Measurements from ENCODE around the gene WDR41.

The WDR41 gene

GRCh38 chr5:77513321-77513720 is 21.2 kb upstream of the WDR41 start:
- TF ChIP-seq TAF1 (IDR thresholded peaks at IDR 0.05; ENCODE audit: borderline replicate concordance, insufficient read depth, low read length), result no peak
- no peak for TF ChIP-seq REST (IDR thresholded peaks at IDR 0.05; ENCODE audit: insufficient read depth in 1 of 2, low read depth in 2 of 2, low read length in 2 of 2)
- no peak for TF ChIP-seq FOXP2 (optimal IDR thresholded peaks at IDR 0.05; ENCODE audit: borderline replicate concordance, extremely low read depth, extremely low read length, insufficient read depth)
- no peak for TF ChIP-seq POLR2AphosphoS5 (IDR thresholded peaks at IDR 0.05; ENCODE audit: low read depth, low read length)
- no peak for TF ChIP-seq SIN3A (IDR thresholded peaks at IDR 0.05; ENCODE audit: borderline replicate concordance, insufficient read depth, low read length)

GRCh38 chr5:77499973-77500372 is 7.9 kb upstream of the WDR41 start:
- TF ChIP-seq FOXP2 (optimal IDR thresholded peaks at IDR 0.05; ENCODE audit: borderline replicate concordance, extremely low read depth, extremely low read length, insufficient read depth), result no peak
- no peak for TF ChIP-seq SIN3A (IDR thresholded peaks at IDR 0.05; ENCODE audit: borderline replicate concordance, insufficient read depth, low read length)
- TF ChIP-seq TAF1 (IDR thresholded peaks at IDR 0.05; ENCODE audit: borderline replicate concordance, insufficient read depth, low read length), result no peak
- no peak for TF ChIP-seq REST (IDR thresholded peaks at IDR 0.05; ENCODE audit: insufficient read depth in 1 of 2, low read depth in 2 of 2, low read length in 2 of 2)
- no peak for TF ChIP-seq POLR2AphosphoS5 (IDR thresholded peaks at IDR 0.05; ENCODE audit: low read depth, low read length)

GRCh38 chr5:77499441-77499840 is 7.3 kb upstream of the WDR41 start:
- TF ChIP-seq POLR2AphosphoS5 (IDR thresholded peaks at IDR 0.05; ENCODE audit: low read depth, low read length) (no peak), SIN3A (IDR thresholded peaks at IDR 0.05; ENCODE audit: borderline replicate concordance, insufficient read depth, low read length) (no peak), FOXP2 (optimal IDR thresholded peaks at IDR 0.05; ENCODE audit: borderline replicate concordance, extremely low read depth, extremely low read length, insufficient read depth) (no peak), TAF1 (IDR thresholded peaks at IDR 0.05; ENCODE audit: borderline replicate concordance, insufficient read depth, low read length) (no peak), REST (IDR thresholded peaks at IDR 0.05; ENCODE audit: insufficient read depth in 1 of 2, low read depth in 2 of 2, low read length in 2 of 2) (no peak)

- TF ChIP-seq FOXP2 (optimal IDR thresholded peaks at IDR 0.05; ENCODE audit: borderline replicate concordance, extremely low read depth, extremely low read length, insufficient read depth) (no peak), TAF1 (IDR thresholded peaks at IDR 0.05; ENCODE audit: borderline replicate concordance, insufficient read depth, low read length) (no peak), SIN3A (IDR thresholded peaks at IDR 0.05; ENCODE audit: borderline replicate concordance, insufficient read depth, low read length) (no peak), POLR2AphosphoS5 (IDR thresholded peaks at IDR 0.05; ENCODE audit: low read depth, low read length) (no peak), REST (IDR thresholded peaks at IDR 0.05; ENCODE audit: insufficient read depth in 1 of 2, low read depth in 2 of 2, low read length in 2 of 2) (no peak)
These were observed 6.8 kb upstream of the WDR41 start for GRCh38 chr5:77498952-77499351.

GRCh38 chr5:77494935-77495334 is 2.8 kb upstream of the WDR41 start:
- no peak for TF ChIP-seq FOXP2 (optimal IDR thresholded peaks at IDR 0.05; ENCODE audit: borderline replicate concordance, extremely low read depth, extremely low read length, insufficient read depth)
- no peak for TF ChIP-seq REST (IDR thresholded peaks at IDR 0.05; ENCODE audit: insufficient read depth in 1 of 2, low read depth in 2 of 2, low read length in 2 of 2)
- no peak for TF ChIP-seq POLR2AphosphoS5 (IDR thresholded peaks at IDR 0.05; ENCODE audit: low read depth, low read length)
- TF ChIP-seq TAF1 (IDR thresholded peaks at IDR 0.05; ENCODE audit: borderline replicate concordance, insufficient read depth, low read length), result no peak
- no peak for TF ChIP-seq SIN3A (IDR thresholded peaks at IDR 0.05; ENCODE audit: borderline replicate concordance, insufficient read depth, low read length)

All from PFSK-1 (cell line).